HG02970 (cell line): ENCODE measurements around the gene HIC1.
"Not testable (repeated sequence)": the region's sequence is repeated elsewhere in the genome, so short reads cannot be mapped to it uniquely, and the experiment has no call there.

Experiments
- ATAC-seq: cut with Tn5 transposase; IDR thresholded peaks from one replicate; pipeline ENCODE4 v1.9.1; 2021; ENCODE audit warnings: mild to moderate bottlenecking, moderate library complexity, moderate number of reproducible peaks; ENCODE audit not compliant: unreplicated experiment, low FRiP score

Gene HIC1, protein sequence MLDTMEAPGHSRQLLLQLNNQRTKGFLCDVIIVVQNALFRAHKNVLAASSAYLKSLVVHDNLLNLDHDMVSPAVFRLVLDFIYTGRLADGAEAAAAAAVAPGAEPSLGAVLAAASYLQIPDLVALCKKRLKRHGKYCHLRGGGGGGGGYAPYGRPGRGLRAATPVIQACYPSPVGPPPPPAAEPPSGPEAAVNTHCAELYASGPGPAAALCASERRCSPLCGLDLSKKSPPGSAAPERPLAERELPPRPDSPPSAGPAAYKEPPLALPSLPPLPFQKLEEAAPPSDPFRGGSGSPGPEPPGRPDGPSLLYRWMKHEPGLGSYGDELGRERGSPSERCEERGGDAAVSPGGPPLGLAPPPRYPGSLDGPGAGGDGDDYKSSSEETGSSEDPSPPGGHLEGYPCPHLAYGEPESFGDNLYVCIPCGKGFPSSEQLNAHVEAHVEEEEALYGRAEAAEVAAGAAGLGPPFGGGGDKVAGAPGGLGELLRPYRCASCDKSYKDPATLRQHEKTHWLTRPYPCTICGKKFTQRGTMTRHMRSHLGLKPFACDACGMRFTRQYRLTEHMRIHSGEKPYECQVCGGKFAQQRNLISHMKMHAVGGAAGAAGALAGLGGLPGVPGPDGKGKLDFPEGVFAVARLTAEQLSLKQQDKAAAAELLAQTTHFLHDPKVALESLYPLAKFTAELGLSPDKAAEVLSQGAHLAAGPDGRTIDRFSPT

DNA sequence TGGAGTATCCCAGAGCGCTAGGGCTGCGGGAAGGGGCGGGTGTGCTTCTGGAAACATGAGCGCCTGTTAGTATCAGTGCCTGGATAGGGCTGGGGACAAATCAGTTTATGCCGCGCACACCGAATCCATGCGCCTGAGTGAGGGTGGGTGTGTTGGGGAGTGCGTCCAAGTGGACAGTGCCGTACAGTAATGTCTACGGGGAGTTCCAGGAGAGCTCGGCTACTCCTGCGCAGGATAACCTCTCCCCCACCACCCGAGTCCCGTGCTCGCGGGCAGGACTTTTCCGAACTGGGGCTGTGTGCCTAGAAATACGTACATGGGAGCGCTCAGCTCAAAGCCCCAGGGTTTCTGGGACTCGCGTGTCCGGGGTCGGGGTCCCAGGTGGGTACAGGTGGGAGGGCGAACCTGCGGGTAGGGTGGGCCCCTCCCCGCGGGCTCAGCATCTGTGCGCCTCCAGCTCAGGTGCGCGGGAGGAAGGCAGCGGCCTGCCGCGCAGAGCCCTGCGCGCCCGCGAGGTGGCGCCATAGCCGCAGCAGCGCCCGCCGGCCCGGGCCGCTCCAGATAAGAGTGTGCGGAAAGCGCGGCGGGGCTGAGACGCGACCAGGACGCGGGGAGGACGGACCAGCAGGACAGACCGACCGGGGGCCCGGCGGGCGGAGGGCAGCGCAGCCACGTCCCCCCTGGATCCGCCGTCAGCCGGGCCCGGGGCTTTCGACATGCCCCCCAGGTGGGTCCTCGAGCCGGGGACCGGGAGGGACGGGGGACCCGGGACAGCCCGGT is at the start of gene HIC1:
HIC1 (plus strand) TSS at position 592 of the 780 bp plus-strand sequence. CDS start 1,588 bp downstream, outside the sequence.
- peak; percentile 26 for ATAC-seq

DNA sequence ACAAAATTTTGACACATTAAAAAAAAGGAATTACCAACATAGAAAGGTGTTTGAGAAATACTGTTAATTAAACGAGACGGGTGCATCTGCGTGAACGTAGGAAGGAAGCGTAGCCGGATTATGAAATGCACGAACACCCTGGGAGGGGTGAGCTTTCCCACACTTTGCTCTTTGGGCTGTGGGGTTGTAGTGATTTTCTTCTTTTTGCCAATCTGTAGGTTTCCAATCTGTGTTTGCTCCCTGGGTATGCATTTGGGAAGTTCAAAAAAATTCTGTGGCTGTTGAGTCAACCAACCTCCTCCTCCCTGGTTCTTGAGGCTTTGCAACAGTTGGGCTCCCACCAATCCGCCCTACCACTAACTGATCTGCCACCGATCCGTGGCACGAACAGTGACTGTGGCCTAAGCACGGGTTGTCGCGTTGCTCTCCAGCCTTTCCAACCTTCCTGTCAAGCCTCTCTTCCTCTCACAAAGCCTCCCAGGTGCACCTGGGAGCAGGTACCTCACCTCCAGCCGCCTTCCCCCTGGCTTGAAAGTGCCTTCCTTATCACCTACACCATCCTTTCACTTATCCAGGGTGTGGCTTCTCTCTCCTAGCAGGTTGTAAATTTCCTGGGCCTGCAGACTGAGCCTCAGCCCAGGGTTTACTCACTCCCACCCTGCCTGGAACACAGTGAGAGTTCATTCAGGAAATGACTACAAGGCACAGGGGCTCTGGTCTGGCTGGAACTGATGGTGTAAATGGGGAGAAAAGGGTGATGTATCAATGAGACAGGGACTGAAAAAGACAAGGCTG is 46.4 kb upstream of the HIC1 start:
- ATAC-seq = no peak

DNA sequence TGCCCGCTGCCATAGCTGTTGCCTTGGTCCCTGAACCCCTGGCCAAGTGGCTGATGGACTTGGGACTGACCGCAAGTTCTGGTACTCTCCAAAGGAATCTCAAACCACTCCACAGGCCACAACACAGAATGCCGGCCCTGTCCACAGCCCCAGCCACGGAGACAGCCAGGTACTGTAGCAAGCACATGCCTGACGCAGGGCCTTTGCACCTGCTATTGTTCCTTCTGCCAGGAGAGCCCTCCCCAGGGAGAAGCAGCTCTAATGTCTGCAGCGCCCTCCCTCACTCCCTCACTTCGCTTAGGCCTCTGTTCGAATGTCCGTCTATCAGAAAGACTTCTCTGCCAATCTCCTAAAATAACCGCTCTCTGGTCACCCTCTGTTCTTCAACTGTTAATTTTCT is 45.2 kb upstream of the HIC1 start:
- ATAC-seq = no peak

DNA sequence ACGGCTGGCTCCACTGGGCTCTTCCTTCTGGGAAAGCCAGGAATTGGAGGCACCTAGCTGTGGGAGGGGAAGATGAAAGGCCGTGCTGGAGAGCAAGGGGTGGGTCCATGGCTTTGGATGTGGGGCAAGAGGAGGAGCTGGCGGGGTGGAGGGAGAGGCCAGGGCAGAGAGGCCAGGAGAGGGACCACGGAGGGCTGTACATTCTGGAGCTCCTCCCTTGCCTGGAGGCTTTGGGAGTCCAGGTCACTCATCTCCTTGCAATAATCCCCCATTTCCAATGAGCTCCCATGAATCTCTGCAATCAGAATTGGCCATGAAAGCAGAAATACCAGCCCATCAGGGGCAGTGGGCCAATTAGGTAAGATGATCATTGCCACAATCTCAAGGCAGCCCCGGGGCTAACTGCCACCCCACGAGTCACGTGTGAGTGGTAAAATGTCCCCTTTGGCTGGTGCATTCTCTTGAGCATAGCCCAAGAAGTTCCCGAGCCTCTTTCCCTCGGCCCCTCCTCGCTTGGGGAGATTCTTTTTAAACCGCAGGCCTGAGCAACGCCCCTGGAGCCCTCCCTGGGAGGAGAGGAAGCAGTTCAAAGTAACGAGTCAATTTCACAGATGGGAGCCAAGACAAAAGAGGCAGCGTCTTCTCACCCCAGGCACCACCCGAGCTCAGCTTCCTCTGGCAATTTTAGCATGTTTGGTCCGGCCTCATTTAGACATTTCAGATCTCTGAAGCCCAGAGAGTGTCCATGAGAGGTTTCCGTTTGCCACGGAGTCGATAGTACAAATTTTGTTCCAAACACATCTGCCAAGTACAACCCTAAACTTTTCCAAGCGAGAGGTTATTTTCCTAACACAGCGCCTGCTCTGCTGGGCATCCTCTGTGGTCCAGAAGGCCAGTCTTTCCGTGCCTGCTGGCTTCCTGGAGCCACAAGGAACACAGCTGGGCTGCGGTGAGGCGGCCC is 43.2 kb upstream of the HIC1 start:
- no peak for ATAC-seq

DNA sequence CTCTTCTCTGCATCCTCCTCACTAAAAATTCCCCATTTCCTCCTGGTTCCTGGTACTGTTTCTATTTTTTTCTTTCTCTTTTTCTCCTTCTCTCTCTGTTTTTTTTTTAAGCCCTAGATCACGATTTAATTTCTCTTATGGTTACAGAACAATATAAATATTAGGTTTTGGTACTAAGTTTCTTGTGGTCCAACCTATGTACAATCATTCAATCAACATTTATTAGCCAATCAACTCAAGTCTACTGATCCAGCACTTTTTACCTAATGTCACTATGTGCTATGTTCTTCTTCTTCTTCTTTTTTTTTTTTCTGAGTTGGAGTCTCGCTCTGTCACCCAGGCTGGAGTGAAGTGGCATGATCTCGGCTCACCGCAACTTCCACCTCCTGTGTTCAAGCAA is 42.4 kb upstream of the HIC1 start:
- no peak for ATAC-seq

DNA sequence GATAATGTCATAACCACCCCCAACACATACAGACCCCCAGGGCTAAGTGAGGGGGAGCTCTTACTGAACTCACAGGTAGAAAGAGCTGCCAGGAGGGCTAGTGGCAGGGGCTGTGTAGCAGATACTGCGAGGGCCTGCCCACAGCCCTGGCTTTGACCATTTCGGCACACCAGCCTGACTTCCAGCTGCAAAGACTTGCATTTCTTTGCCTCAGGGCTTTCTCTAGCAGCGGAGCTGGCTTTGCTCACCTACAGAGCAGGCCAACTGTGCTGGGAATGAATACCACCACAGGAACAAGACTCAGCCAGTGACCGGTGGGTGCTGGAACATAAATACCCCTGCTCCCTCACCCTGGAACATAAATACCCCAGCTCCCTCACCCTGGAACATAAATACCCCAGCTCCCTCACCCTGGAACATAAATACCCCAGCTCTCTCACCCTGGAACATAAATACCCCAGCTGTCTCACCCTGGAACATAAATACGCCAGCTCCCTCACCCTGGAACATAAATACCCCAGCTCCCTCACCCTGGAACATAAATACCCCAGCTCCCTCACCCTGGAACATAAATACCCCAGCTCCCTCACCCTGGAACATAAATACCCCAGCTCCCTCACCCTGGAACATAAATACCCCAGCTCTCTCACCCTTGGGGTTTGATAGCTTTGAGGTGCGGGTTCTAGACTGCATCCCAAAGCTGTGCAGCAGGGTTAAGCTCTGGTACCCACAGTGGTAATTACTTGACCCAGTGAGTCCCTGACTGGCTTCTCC is 41.5 kb upstream of the HIC1 start:
- ATAC-seq = not testable (repeated sequence)

DNA sequence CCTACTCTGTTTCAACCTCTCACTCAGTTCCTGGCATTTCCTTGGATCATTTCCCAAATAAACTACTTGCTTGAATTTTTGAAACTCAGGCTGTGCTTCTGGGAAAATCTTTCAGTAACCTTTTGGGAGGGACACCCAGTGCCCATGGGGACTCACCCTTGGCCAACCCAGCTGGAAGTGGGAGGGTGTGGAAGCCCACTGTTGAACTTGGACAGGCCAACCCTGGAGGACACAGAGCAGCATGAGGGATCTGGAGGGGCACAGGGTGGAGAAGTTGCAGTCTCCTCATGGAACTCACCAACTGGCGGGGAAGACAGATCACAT is 40.9 kb upstream of the HIC1 start:
- no peak for ATAC-seq

DNA sequence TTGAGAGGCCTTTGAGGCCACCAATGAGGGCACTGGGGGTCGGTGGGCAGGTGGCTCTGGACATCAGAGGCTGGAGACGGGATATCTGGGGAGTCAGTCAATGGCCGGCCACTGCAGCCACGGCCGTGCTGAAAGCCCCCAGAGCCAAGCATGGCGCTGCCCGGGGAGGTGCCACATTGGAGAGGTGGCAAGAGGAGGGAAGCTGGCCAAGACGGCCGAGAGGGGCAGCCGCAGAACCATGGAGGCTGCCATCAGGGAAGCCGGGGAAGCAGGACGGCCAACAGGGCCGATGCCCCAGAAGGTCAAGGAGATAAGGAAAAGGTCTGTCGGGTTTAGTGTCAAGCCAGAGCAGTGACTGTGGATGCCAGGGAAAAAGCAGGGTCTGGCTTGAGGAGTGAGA is 39.6 kb upstream of the HIC1 start:
- ATAC-seq = no peak

DNA sequence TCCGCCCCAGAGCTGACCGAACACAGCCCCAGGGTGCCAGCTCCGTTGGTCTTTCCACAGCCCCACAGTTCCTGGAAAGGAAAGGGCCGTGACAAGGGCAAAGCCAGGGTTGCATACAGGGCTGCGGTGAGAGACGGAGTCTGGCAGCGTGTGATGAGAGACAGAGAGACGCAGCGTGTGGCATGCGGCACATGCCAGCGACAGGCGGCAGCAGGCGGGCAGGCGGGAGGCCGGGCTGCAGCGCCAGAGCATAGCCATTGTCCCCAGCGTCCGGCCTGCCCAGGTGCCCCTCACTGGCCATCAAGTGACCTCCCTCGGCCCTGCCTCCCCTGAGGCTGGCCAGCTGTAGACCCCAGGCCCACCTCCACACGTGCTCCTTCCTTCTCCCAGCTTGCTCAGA is 38.4 kb upstream of the HIC1 start:
- no peak for ATAC-seq

DNA sequence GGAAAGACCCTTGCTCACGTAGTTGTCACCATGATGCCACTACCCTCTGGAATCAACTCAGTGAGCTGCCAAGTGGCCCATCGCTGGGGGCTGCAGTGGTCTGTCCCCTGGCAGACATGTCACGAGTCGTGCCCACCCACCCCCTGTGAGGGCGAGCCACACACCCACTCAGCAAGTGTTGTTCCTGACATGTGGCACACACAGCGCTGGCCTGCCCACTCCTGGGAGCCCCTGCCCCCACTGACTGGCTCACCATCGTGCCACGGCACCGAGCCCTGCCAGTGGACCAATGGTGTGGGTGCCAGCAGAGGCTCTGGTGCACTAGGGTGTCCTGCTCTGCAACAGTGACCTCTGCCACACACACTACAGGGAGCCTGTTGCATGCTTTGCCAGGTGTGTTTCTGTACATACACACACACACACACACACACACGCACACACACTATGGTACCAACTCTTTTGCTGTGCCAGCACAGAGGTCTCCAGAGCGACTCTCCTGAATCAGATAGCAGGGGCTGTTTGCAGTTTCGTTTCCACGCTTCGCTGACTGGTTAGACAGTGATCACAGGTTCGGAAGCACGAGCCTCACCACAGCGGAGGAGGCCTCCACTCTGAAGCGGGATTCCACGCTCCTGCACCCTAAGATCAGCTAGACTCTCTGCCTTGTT is 37.5 kb upstream of the HIC1 start:
- no peak for ATAC-seq

DNA sequence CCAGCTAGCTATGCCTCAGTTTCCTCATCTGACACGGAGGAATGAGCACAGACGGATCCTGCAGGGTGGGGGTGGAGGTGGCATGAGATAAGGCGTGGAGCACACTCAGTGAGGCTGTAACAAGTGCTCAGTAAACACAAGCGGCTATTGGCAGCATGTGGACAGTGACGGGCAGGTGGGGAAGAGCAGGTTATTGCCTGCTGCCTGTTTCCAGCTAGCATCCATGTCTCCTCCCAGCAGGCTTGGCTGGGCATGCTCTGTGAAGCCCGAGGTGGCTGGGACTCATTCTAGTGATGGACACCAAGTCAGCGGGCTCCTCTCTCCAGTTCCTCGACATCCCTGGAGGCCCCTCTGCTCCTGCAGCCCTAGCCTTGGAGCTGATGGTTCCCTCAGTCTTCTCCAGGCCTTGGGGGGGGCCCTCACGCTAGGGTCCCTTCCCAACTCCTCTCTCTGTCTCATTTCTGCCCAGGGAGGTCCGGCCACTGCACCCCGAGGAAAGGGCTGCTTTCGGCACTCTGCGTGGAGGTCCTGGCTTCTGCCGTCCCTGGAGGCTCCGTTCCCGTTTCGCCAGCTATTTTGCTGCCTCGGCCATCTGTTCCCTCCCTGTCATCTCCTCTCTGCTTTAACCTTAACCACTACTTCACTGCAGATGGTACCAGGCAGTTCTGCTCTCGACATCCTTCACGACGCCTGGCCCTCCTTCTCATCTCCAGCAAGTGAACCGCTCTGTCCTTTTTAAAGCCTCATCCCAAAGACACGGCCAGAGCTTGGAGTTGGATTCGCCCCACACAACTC is 36.0 kb upstream of the HIC1 start:
- no peak for ATAC-seq

DNA sequence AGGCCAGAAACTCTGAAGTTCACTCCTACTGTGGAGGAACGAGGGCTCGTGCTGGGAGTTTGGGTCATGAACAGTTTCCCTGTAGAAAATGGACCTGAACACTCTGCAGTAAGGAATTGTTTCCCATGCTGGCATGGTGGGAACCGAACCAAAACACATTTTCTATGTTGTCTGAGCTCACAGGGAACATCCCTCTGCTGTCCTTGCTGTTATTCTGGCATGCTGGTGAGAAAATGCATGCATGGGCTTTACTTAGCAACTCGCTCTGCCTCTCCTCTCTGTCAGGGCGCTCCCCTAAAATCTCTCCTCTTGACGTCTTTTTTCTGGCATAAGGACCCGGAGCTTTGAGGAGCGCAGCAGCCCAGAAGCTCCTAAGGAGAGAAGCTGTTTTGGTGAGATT is 35.2 kb upstream of the HIC1 start:
- ATAC-seq = no peak

DNA sequence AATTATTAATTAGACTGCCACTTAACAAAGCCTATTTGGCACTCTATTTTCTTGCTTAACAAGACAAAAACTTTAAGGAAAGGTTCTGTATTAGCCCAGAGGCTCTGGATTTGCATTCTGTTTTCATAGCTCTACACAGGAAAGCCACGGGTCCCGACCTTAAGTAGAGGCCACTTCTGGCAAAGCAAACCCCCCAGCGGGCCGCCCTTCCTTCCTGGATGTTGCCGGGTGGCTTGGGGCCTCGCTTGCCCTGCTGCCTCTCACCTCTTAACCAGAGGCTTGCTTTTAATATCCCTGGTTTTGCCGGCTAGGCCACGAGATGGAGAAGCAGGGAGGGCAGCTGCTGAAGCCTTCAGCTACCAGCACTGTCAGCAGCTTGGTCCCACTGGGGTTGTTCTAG is 34.2 kb upstream of the HIC1 start:
- ATAC-seq = no peak

DNA sequence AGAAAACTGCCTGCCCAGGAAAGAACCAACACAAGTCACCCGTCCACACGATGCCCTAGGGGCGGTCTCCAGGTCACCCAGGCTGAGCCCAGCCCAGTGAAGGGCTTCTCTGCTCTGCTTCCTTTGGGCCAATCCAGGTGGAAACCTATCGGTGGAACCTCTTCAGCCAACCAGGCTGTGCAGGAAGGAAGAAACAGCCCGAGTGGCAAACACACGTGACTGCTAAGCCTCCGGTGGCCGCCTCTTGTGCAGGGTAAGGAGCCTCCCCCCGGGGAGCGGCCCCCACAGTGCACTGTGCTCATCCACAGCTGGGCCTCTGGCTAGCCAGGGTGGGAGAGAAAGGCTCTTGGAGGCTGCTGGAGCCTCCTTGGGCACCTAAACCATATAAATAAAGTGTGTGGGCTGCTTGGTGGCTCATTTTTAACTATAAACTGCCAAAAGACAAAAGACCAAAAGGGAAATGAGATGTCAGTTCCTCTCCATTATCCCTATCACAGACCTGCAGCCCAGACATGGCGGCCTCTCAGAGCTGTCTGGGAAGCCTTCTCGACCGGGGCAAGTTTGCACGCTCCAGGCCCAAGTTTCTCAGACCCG is 32.2 kb upstream of the HIC1 start:
- ATAC-seq = no peak

DNA sequence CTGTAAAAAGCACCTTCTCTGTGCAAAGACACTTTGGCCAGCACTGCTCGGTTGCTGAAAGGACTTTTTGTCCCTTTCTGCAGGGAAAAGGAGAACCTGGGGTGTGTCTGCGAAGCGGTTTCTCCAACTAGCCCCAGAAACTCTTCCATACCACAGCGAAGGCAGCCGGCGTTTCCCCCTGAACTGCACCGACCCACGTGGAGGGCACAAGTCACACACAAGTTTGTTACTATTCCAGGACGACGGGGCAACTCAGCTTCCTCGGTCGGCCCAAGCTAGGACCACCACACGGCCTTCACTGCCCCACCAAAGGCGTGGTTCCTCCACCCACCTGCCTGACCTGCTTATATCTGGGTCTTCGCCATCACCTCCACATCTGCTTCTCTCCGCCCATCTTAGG is 31.6 kb upstream of the HIC1 start:
- no peak for ATAC-seq

DNA sequence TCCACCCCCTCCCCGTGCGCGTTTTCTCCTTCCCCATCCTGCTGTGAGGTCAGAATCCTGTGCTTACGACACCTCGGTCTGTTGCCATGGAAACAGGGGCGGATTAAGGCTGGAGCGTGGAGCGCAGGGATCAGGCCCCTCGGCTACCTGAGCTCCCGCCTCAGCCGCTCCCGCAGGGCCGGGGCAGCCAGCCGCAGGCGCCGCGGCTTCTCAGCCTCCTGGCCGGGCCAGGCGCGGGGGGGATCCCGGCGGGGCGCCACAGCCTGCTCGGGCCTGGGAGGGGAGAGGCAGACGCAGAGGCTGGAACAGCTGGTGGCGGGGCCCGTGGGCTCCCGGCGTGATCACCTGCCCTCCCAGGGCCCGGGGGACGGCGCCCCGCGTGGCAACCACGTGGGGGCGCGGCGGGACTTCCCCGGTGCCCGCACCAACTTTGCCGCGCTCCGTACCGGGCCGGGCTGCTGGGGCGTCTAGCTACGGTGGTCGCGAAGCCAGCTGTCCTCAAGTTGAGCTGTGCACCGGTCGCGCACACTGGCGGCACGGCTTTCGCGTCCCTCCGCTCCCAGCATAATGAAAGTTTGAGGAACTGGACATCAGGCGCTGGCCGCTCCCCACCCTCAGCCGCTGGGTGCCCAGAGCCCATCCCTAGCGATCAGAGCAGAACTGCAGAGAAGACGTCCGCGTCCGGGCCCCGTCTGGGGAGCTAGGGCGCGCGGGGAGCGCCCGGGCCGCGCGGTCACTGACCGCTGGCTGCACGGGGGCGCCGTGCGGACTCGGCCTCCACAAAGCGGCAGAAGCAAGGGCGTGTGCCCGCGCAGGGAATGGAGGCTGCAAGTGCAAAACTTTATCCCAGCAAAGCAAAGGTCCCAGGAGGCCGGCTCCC is 31.0 kb upstream of the HIC1 start:
- ATAC-seq = no peak
